Lung (tissue), 12 donors: Measurements from ENCODE around the gene MPND. TPM values are rescaled to one million over a fixed set of nuclear protein-coding genes. Genes with fewer than 3 reads are reported as not detected.
A peak's percentile ranks its signal among the peaks of the same experiment; 100 is the strongest.

Experiments used
- ATAC-seq: fragments of 200-7000 bp; cut with Tn5 transposase; one replicate; pipeline ENCODE4 v1.9.1; 2020; ENCODE audit warnings: moderate number of reproducible peaks; ENCODE audit not compliant: insufficient read depth, low FRiP score
- DNase-seq, 3 donors: peaks; one replicate each; pipeline ENCODE4 v3.0.0-alpha.2; 2013 to 2017
- H3K27ac ChIP-seq, 2 donors: one replicate each; pipeline ENCODE4 v1.5.1; 2013; ENCODE audit warnings: mild to moderate bottlenecking in 2 of 2, moderate library complexity in 2 of 2, control low read depth in 1 of 2, inconsistent platforms in 1 of 2, low read depth in 1 of 2, low read length in 1 of 2
- H3K27me3 ChIP-seq, 3 donors: one replicate each; pipeline ENCODE4 v1.5.1; 2013; ENCODE audit warnings: low read length in 2 of 3; ENCODE audit not compliant: control insufficient read depth in 3 of 3, insufficient read depth in 3 of 3
- H3K36me3 ChIP-seq, 4 donors: one replicate each; pipeline ENCODE4 v1.5.1; 2013; ENCODE audit warnings: low read length in 4 of 4, mild to moderate bottlenecking in 1 of 4, moderate library complexity in 1 of 4; ENCODE audit not compliant: control insufficient read depth in 4 of 4, insufficient read depth in 4 of 4
- H3K4me1 ChIP-seq, 5 donors: one replicate each; pipeline ENCODE4 v1.5.1; 2013; ENCODE audit warnings: low read length in 5 of 5, mild to moderate bottlenecking in 2 of 5, moderate library complexity in 1 of 5; ENCODE audit not compliant: control insufficient read depth in 5 of 5, insufficient read depth in 5 of 5
- H3K4me3 ChIP-seq: one replicate; pipeline ENCODE4 v1.5.1; 2013; ENCODE audit warnings: mild to moderate bottlenecking, control low read depth, moderate library complexity
- H3K9ac ChIP-seq, 2 donors: one replicate each; pipeline ENCODE4 v1.5.1; 2013; ENCODE audit warnings: low read length in 2 of 2, control low read depth in 1 of 2; ENCODE audit not compliant: insufficient read depth in 1 of 2
- H3K9me3 ChIP-seq, 4 donors: one replicate each; pipeline ENCODE4 v1.5.1; 2013; ENCODE audit warnings: low read length in 3 of 4, mild to moderate bottlenecking in 1 of 4, moderate library complexity in 1 of 4; ENCODE audit not compliant: control insufficient read depth in 4 of 4, insufficient read depth in 3 of 4
- CTCF ChIP-seq: IDR thresholded peaks from 2 replicates; pipeline ENCODE4 v1.5.1; 2012; ENCODE audit warnings: mild to moderate bottlenecking; ENCODE audit errors: control extremely low read depth, extremely low read depth
- WGBS, 2 donors: extraction: QIAGEN DNeasy Blood & Tissue Kit; methylation state at CpG; one replicate each; pipeline ENCODE4 v1.1.7; 2013; 5-methylcytosine and 5-hydroxymethylcytosine counted together
- polyA plus RNA-seq, 2 donors: library from polyadenylated mRNA; stranded (reverse); fragments of 200-250 nt; gene quantifications; one replicate each; pipeline ENCODE4 v1.2.1, GENCODE V29; 2013
- total RNA-seq, 2 donors: library from RNA; depleted of rRNA in 1 of 2; stranded (reverse); fragments of >200 nt in 1 of 2; gene quantifications; one replicate each; pipeline ENCODE4 v1.2.1, GENCODE V29; 2014 to 2021
- donor health status: control.
- donor health status: control.
- donor health status: Bipolar disorder and iron deficiency.
- donor health status: healthy.
- donor health status: DM: yes; HTN: yes; CAD: no.

Gene MPND
- total and polyA plus RNA-seq, 4 donors, result 9.1 to 32.3 (median 24.6) TPM

GRCh38 chr19:4368128-4368820, 24.9 kb downstream of the MPND start:
- Histone ChIP-seq H3K9me3 (no peaks in the 10 kb centered on the region), H3K27ac (peak overlapping the region in 1 of 2 donors; percentile 69), H3K4me1 (peaks cover 12 to 48% (median 36%) of the 10 kb centered on the region in 5 donors), H3K9ac (no peak overlapping the region), H3K4me3 (no peak overlapping the region), H3K36me3 (peaks cover 0 to 33% (median 21%) of the 10 kb centered on the region in 4 donors), H3K27me3 (no peaks in the 10 kb centered on the region)
- 48 to 50% methylated on average over 19 of the region's 19 CpGs for WGBS, 2 donors
- DNase-seq (peak in 2 of 3 donors; percentile 52), ATAC-seq (no peak)
- TF ChIP-seq CTCF, result no peak

- Histone ChIP-seq H3K4me3 (no peak overlapping the region), H3K27ac (peak overlapping the region in 1 of 2 donors; percentile 83), H3K9me3 (no peaks in the 10 kb centered on the region), H3K4me1 (peaks cover 16 to 58% (median 46%) of the 10 kb centered on the region in 5 donors), H3K27me3 (no peaks in the 10 kb centered on the region), H3K9ac (no peak overlapping the region), H3K36me3 (peaks cover 0 to 24% (median 15%) of the 10 kb centered on the region in 4 donors)
- WGBS, 2 donors, result 6 to 12% methylated on average over 25 of the region's 25 CpGs
- no peak for TF ChIP-seq CTCF
- DNase-seq, result peak; percentile 49 to 62 (median 53)
- peak; percentile 67 for ATAC-seq
These were observed 25.9 kb downstream of the MPND start for GRCh38 chr19:4369109-4369887.

GRCh38 chr19:4369888-4370260, 26.5 kb downstream of the MPND start:
- DNase-seq, result peak; percentile 38 to 71 (median 57)
- ATAC-seq, result peak; percentile 35
- peaks cover 17 to 64% (median 51%) of the 10 kb centered on the region in 5 donors for H3K4me1 ChIP-seq

More at GRCh38 chr19:4369888-4370260, 26.5 kb downstream of the MPND start:
- Histone ChIP-seq H3K4me3 (no peak overlapping the region), H3K27ac (peak overlapping the region in 1 of 2 donors; percentile 83), H3K27me3 (no peaks in the 10 kb centered on the region), H3K9me3 (no peaks in the 10 kb centered on the region), H3K9ac (no peak overlapping the region), H3K36me3 (peaks cover 0 to 23% (median 15%) of the 10 kb centered on the region in 4 donors)
- peak; percentile 20 for TF ChIP-seq CTCF
- WGBS, 2 donors, result 12 to 21% methylated on average over 21 of the region's 21 CpGs
